Retina (tissue), 1 donor: ENCODE measurements around the gene FOXR1.
"Not testable (repeated sequence)": the region's sequence is repeated elsewhere in the genome, so short reads cannot be mapped to it uniquely, and the experiment has no call there.

ENCODE experiments used
- DNase-seq: peaks from one replicate; pipeline ENCODE4 v3.0.0-alpha.2; 2016

Gene FOXR1

DNA sequence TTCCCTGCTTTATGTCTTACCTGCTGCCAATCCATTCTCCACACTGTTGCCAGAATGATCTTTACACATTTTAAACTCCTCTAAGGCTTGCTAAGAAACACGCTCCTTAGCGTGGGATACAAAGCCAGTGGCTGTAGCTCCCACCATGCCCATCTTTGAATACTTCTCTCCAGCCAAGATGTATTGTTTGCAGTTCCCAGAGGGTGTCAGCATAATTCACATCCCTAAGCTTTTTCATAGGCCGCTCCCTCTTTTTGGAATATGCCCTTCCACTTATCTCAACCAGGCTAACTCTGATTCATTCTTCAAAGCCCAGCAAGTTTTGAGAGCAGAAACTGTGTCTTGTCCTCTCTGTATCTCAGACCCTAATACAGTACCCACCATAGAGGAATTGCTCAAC is 23.6 kb upstream of the FOXR1 start:
- DNase-seq: no peak

DNA sequence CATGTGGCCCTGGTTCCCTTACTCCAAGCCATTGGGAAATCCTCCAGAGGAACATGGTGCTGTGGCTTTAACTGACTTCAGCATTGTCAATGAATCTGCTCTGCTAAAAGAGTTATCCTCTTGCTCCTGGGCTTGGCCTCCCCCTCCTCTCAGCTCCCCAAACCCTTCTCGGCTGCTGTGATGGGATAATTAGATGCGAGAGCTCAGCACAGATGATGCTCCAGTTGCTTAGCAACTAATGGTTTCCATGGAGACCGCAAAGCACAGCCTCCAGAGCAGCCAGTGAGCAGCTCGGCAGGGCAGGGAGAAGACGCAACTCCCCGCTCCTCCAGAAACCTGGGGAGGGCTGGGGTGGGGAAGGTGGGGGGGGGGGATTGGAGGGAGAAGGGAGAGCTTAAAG is 18.3 kb upstream of the FOXR1 start:
- peak; percentile 89 for DNase-seq

DNA sequence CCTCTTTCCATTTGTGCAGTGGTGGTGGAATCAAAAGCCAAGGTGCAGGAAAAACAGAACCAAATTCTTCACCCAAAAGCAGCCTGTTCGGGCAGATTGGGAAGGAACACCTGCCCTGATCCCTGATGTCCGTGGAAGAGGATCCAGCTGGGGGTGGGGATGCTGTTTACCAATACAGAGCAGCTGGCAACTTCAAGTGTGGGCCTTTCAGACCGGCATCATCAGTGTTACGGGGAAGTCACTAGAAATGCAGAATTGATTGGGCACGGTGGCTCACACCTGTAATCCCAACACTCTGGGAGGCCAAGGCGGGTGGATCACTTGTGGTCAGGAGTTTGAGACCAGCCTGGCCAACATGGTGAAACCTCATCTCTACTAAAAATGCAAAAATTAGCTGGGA is 17.6 kb upstream of the FOXR1 start:
- not testable (repeated sequence) for DNase-seq

DNA sequence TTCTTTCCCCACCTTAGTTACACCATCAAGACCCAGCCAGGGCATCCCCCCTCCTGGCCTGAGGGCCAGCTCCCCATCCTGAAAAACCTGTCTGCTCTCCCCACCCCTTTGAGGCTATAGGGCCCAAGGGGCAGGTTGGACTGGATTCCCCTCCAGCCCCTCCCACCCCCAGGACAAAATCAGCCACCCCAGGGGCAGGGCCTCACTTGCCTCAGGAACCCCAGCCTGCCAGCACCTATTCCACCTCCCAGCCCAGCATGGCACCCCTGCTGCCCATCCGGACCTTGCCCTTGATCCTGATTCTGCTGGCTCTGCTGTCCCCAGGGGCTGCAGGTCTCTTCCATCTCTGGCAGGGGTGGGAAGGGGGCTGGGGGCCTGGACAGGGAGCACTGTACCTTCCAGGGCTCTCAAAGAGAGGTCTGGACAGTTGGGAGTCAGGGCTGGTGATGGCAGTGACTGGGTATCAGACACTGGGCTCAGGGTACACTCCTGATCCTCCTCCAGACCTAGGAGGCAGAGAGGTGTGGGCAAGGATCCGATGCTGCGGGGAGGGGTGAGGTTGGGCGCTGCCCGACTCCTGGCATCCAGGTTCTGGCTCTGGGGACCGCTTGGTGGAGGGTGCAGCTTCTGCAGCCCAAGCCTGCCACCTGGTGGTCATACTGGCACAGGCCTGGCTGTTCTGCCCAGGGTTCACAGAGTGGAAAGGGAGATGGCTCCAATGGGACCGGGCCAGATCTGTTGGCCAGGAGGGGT is 15.3 kb upstream of the FOXR1 start, which contains the start of gene UPK2:
UPK2 (plus strand) TSS at position 205 of the 753 bp plus-strand sequence; CDS start at position 258, 53 bp downstream.
- peak; percentile 92 for DNase-seq

DNA sequence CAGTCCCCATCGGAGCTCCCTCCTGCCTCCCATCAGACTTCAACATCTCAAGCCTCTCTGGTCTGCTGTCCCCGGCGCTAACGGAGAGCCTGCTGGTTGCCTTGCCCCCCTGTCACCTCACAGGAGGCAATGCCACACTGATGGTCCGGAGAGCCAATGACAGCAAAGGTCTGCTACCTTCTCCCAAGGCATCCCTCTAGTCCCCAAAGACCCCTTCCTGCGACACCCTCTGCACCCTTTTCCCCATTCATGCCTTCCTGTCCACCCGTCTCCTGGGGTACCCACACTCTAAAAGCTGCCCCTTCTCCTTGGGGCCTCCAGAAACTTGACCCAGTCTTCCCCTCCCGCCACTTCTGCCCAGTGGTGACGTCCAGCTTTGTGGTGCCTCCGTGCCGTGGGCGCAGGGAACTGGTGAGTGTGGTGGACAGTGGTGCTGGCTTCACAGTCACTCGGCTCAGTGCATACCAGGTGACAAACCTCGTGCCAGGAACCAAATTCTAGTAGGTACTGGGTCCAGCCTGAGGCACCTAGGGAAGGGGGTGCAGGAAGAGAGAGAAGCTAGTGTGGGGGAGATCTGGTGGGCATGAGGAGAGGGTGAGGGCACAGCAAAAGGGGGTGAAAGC is 14.6 kb upstream of the FOXR1 start:
- DNase-seq: no peak

DNA sequence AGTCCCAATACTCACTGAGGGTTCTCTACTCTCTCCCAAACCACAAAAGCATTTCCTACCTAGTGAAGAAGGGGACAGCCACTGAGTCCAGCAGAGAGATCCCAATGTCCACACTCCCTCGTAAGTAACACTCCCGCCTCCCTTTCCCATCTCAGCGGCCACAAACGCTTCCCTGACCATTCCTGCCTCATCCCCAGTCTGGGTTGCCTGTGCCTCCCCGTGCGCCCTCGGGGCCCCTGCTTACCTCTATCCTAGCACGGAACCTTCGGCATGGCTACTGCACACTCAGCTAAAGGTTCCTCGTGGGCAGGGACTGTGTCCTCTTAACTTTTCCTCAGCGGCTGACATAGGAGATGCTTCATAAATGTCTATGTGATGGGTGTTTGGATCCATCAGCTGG is 14.0 kb upstream of the FOXR1 start:
- DNase-seq: no peak

DNA sequence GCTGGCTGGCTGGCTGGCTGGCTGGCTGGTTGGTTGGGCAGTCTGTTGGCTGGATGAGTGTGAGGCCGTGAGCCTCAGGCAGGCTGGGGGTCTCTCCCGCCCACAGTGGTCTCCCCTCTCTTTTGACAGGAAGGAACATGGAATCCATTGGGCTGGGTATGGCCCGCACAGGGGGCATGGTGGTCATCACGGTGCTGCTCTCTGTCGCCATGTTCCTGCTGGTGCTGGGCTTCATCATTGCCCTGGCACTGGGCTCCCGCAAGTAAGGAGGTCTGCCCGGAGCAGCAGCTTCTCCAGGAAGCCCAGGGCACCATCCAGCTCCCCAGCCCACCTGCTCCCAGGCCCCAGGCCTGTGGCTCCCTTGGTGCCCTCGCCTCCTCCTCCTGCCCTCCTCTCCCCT is 13.6 kb upstream of the FOXR1 start:
- DNase-seq: no peak

DNA sequence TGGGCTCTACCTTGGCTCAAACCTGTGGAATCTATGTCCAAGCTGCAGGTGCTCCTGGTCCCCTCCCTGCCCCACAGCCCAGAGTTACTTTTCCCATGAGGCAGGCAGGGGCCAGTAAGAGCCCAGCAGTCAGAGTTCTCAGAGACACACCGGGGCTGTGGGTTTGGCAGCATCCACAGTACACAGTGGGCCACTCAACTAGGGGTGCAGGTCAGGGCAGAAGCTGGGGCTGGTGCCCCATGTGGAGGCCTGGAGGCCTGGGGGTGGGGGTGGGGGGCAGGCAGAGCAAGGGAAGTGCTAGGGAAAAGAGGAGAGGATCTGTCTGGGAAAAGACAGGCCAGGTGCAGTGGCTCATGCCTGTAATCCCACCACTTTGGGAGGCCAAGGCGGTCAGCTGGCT is 13.0 kb upstream of the FOXR1 start:
- DNase-seq: no peak

DNA sequence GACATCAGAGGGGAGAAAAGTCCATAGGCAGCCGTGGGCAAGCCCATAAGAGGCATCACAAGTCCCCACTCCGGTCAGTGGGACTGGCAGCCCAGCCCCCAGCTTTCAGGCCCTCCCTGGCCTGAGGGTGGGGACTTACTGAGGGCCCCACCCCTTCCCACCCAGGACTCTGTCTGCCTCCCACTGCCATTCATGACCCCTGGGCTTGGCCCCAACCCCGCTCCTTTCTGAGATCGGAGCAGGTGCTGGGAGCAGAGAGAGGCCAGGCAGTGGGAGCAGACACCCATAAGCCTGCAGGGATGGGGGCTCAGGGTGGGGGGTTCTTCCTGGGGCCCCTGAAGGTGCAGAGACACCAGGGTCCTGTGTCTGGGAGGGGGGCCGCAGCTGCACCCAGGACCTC is 10.4 kb upstream of the FOXR1 start:
- no peak for DNase-seq

DNA sequence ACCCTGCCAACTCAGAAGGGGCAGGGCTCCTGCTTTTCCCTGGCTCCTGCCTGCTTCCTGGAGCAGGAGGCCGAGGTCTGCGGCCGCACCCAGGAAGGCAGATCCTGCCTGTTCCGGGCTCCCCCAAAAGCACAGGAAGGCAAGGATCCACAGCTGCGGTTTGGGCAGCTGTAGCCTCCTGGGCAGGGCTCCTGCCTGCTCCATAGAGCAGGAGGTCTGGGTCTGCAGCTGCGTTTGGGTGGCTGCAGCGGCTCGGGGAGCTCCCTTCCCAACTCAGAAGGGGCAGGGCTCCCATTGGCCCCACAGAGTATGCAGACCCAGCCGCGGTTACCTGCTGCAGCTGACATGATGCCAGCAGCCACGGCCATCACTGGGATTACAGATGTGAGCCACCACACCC is 10.0 kb upstream of the FOXR1 start:
- DNase-seq: no peak

DNA sequence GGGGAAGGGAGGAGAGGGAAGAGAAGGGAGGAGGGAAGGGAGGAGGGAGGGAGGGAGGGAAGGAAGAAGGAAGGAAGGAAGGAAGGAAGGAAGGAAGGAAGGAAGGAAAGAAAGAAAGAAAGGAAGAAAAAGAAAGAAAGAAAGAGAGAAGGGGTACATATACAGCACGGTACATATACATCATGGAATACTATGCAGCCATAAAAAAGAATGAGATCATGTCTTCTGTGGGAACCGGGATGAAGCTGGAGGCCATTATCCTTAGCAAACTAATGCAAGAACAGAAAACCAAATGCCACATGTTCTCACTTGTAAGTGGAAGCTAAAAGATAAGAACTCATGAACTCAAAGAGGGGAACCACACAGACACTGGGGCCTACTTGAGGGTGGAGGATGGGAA is 2.1 kb upstream of the FOXR1 start:
- not testable (repeated sequence) for DNase-seq

DNA sequence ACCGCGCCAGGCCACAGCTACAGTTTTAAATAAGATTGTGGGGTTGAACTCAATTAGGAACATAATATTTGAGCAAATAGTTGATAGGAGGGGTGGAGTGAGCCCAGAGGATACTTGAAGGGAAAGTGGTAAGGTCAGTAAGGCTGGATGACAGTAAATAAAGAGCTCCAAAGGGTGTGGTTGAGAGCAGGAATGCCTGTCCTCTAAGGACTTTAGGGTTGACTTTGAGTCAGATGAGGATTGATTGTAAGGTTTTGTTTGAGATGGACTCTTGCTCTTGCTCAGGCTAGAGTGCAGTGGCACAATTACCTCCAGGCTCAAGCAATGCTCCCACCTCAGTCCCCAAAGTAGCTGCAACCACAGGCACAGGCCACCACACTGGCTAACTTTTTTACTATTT is 2.4 kb downstream of the FOXR1 start:
- no peak for DNase-seq

DNA sequence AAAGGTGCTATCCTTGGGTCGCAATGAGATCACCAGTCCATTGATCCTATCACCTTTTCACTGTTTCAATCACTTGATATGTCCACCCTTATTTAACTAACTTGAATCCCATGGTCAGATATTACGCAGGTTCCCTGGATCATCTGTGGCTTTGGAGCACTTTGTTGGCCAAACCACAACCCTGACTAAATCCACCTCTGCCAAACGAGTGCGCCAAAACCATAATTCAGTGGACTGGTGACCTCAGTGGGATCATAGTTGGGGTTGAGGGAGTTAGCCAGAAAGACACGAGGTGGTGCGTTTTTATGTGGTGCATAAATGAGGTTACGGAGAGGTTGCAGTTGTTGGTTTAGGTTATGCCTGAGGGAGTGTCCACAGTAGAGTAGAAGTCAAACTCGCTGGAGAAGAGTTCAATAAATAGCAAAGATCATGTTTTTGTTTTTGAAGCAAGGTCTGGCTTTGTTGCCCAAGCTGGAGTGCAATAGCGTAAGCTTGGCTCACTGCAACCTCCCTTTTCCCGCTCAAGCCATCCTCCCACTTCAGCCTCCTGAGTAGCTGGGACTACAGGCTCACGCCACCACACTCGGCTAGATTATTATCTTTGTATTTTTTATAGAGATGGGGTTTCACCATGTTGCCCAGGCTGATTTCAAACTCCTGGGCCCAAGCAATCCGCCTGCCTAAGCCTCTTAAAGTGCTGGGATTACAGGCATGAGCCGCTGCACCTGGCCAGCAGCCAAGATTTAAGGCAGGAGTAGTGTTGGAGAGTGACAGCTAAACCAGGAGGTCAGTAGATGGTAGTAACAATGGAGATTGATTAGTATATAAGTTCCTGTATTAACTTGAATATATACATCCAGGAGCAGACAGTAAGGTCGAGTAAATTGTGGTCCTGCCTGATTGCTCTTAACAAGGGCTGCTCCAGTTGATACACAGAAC is 4.5 kb downstream of the FOXR1 start:
- DNase-seq: no peak

DNA sequence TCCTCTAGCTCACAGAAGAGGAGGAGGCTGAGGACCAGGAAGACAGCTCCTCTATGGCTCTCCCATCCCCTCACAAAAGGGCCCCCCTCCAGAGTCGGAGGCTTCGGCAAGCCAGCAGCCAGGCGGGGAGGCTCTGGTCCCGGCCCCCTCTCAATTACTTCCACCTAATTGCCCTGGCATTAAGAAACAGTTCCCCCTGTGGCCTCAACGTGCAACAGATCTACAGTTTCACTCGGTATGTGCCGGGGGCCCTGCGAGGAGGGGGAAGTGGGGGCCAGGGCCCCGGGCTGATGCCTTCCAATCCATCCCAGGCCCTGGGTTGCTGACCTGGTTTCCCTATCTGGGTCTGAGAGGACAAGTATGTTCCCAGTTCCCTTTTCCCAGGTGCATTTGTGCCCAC is 7.9 kb downstream of the FOXR1 start:
- DNase-seq: peak; percentile 60

DNA sequence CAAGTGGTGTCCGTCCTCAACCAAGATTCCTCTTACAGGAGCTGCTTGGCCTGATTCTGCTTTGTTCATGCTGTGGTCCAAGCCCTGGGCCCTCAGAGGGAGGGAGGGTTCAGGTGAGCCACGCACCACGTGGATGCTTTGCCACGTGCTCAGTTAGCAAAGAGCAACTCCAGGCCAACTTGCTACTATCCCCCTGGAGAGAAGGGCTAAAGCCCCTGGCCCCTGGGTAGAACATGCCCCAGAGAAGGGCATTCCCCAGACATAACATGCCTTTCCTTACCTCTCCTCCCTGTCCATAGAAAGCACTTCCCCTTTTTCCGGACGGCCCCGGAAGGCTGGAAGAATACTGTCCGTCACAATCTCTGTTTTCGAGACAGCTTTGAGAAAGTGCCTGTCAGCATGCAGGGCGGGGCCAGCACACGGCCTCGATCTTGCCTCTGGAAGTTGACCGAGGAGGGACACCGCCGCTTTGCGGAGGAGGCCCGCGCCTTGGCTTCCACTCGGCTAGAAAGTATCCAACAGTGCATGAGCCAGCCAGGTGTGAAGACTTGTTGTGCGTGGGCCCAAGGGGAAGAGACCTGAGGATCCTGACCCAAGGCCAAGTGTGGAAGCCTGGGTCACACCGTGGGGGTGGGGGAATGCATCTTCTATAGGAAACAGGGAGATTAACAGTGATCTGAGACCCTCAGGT is 8.8 kb downstream of the FOXR1 start:
- DNase-seq: peak; percentile 51

DNA sequence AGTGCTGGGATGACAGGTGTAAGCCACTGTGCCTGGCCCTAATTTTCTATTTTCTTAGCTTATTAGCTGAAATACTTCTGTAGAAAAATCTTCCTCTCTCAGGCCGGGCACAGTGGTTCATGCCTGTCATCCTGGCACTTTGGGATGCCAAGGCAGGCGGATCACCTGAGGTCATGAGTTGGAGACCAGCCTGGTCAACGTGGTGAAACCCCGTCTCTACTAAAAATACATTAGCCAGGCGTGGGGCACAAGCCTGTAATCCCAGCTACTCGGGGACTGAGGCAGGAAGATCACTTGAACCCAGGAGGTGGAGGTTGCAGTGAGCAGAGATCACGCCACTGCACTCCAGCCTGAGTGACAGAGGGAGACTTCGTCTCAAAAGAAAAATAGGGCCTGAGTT is 12.8 kb downstream of the FOXR1 start:
- DNase-seq: not testable (repeated sequence)

DNA sequence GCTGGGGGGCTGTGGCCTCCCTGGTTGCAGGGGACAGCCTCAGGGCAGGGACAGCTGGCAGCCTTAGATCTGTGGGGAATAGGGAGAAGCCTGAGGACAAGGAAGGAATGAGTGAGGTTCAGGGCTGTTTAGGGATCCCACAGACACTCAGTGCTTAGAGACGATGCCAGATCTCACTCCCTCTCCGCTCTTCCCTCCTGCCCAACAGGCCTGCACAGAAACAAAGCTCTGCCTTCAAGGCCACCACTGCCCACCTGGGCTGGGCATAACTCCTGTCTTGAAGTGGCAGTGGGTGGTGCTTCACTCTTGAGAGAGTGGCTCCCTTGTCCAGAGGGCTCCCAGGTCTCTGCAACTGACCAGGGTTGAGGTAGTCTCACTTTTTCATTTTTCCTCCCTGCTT is 13.3 kb downstream of the FOXR1 start:
- no peak for DNase-seq

DNA sequence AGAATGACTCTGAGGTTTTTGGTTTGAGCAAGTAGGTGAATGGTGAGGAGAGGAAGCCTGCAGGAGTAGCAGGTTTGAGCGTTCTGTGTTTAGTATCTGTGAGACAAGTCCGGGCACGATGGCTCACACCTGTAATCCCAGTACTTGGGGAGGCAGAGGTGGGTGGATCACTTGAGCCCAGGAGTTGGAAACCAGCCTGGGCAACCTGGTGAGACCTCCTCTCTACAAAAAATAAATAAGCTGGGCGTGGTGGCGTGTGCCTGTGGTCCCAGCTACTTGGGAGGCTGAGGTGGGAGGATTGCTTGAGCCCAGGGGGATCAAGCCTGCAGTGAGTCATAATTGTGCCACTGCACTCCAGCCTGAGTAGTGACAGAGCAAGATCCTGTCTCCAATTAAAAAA is 16.7 kb downstream of the FOXR1 start:
- no peak for DNase-seq

DNA sequence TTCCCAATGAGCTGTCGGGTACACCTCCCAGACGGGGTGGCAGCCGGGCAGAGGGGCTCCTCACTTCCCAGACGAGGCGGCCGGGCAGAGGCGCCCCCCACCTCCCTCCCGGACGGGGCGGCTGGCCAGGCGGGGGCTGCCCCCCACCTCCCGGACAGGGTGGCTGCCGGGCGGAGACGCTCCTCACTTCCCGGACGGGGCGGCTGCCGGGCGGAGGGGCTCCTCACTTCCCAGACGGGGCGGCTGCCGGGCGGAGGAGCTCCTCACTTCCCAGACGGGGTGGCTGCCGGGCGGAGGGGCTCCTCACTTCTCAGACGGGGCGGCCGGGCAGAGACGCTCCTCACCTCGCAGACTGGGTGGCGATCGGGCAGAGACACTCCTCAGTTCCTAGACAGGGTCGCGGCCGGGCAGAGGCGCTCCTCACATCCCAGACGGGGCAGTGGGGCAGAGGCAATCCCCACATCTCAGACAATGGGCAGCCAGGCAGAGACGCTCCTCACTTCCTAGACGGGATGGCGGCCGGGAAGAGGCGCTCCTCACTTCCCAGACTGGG is 20.0 kb downstream of the FOXR1 start:
- DNase-seq: not testable (repeated sequence)

DNA sequence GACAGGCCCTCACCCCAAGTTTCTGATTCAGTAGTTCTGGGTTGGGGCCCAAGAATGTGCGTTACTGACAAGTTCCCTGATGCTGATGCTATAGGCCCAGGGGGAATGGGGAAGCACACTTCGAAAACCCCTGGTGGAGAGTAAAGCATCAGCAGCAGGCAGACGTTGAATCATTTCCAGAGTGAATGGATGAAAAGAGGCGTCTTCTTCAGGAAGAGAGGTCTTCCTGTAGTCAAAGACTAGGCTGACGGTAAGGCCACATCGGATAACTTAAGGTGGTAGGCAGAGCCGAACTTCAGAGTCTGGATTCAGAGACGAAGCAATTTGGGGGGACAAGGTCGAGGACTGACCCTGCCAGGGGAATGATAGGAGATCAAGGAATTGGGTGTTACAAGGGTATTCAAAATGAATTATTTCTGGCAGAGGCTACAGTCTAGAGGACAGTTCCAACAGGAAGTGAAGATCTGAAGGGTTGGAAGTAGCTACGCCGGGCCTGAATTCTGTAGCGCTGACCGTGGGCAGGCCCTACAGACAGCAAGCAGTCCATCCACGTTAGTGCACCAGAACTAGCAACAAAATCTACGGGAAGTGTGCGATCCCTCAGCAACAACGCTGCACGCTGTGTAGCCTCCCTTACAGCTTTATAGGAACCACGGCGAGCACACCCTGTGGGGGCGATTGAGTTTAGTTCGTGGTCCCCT is 25.5 kb downstream of the FOXR1 start:
- DNase-seq: peak; percentile 17

DNA sequence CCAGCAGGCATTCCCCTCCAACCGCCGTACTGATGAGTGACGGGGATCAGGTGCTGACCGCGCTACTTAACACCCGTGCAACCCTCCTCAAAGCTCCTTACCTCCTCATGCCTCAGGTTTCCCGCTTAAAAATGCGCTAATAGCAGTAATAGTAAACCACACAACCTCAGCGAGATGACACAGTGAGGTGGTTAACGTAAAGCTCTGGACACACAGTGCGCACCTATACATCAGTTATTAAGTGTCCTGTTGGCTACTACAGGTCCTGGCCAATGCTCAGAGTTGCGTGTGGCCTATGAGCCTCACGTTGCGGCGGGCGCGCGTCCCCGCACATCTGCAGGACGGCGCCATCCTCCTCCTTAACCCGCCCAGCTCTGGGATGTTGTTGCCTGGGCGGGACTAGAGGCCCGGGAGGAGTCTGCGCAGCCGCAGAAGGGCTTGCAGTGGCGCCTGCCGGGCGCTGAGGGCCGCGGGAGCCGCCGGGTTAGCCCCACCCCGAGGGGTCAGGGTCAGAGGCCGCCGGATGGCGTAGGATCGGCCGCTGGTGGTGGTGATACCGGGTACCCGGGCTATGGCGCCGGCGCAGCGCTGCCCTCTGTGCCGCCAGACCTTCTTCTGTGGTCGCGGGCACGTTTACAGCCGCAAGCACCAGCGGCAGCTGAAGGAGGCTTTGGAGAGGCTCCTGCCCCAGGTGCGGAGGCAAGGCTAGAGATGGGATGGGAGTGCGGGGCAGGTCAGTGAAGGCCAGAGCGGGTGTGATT is 26.2 kb downstream of the FOXR1 start, which contains the start of gene CENATAC:
CENATAC (plus strand) TSS at position 512 of the 761 bp plus-strand sequence; CDS start at position 572, 60 bp downstream.
- peak; percentile 95 for DNase-seq
